Measurements from ENCODE around the gene PLCL1. TPM values are rescaled to one million over a fixed set of nuclear protein-coding genes. Genes with fewer than 3 reads are reported as not detected.
A peak's percentile ranks its signal among the peaks of the same experiment; 100 is the strongest.

The PLCL1 gene
- total and polyA plus RNA-seq, 10 of the 15 experiments (the other 5 are each of a cell fraction or from before 2014, with no cell fraction given): 0.03 to 1.5 (median 0.22) TPM

- TF ChIP-seq CUX1 (IDR thresholded peaks at IDR 0.05; ENCODE audit: insufficient replicate concordance, low read depth, low read length) (no peak), SIX5 (IDR thresholded peaks at IDR 0.05; ENCODE audit: low read depth, low read length, severe bottlenecking) (no peak), RELA (IDR thresholded peaks at IDR 0.05; ENCODE audit: borderline replicate concordance, partially characterized antibody) (no peak), MYC (IDR thresholded peaks at IDR 0.05; ENCODE audit: insufficient read depth, insufficient read length, insufficient replicate concordance, low read length, severe bottlenecking) (no peak), YBX1 (IDR thresholded peaks at IDR 0.05) (no peak), ATF2 (IDR thresholded peaks at IDR 0.05; ENCODE audit: low read length) (no peak), SREBF1 (IDR thresholded peaks at IDR 0.05; ENCODE audit: low read length) (no peak), IKZF2 (IDR thresholded peaks at IDR 0.05) (no peak), SMAD1 (IDR thresholded peaks at IDR 0.05; ENCODE audit: low read depth, partially characterized antibody) (no peak), TCF3 (IDR thresholded peaks at IDR 0.05; ENCODE audit: borderline replicate concordance, insufficient read depth, low read depth, low read length) (no peak), MXI1 (IDR thresholded peaks at IDR 0.05; ENCODE audit: low read depth, low read length) (peak; percentile 48; the same call in 1 of the 2 replicates), ZNF24 (IDR thresholded peaks at IDR 0.05) (no peak), BMI1 (IDR thresholded peaks at IDR 0.05; ENCODE audit: borderline replicate concordance) (no peak), BCL3 (IDR thresholded peaks at IDR 0.05; ENCODE audit: borderline replicate concordance, insufficient read depth, low read depth, low read length, poor library complexity, severe bottlenecking) (no peak), FOXM1 (IDR thresholded peaks at IDR 0.05; ENCODE audit: low read depth, low read length) (no peak), PAX8 (IDR thresholded peaks at IDR 0.05) (peak; percentile 81; the same call in 1 of the 2 replicates), MTA2 (IDR thresholded peaks at IDR 0.05; ENCODE audit: low read depth) (no peak), RAD51 (IDR thresholded peaks at IDR 0.05) (no peak), YY1 (IDR thresholded peaks at IDR 0.05; ENCODE audit: low read depth, low read length) (no peak), BACH1 (IDR thresholded peaks at IDR 0.05; ENCODE audit: borderline replicate concordance) (no peak; the same call in 1 of the 2 replicates), MEF2A (IDR thresholded peaks at IDR 0.05; ENCODE audit: insufficient read depth, low read depth, low read length) (no peak)
Observed at GRCh38 chr2:197804049-197804757, at the start of gene PLCL1 (continued).
